Trophoblast cell (in vitro differentiated cells and primary cell): Measurements from ENCODE around the gene CKMT2.

ENCODE experiments used
- DNase-seq, 2 donors: peaks; one replicate each; pipeline ENCODE4 v3.0.0-alpha.2; 2016
- H2AFZ ChIP-seq: 2 replicates; pipeline ENCODE4 v1.6.1; 2013; ENCODE audit warnings: low read length, moderate library complexity, mild to moderate bottlenecking; ENCODE audit not compliant: insufficient read depth, poor library complexity
- H2AK5ac ChIP-seq: 2 replicates; pipeline ENCODE4 v1.6.1; 2013; ENCODE audit warnings: mild to moderate bottlenecking, low read length
- H2BK120ac ChIP-seq: 2 replicates; pipeline ENCODE4 v1.6.1; 2013; ENCODE audit warnings: low read length, mild to moderate bottlenecking, moderate library complexity; ENCODE audit not compliant: insufficient read depth, poor library complexity
- H2BK12ac ChIP-seq: 2 replicates; pipeline ENCODE4 v1.6.1; 2013; ENCODE audit warnings: mild to moderate bottlenecking, low read length, moderate library complexity
- H2BK5ac ChIP-seq: 2 replicates; pipeline ENCODE4 v1.6.1; 2013; ENCODE audit warnings: low read length, low read depth, moderate library complexity, mild to moderate bottlenecking; ENCODE audit not compliant: poor library complexity
- H3K14ac ChIP-seq: 2 replicates; pipeline ENCODE4 v1.6.1; 2013; ENCODE audit warnings: mild to moderate bottlenecking, low read length
- H3K18ac ChIP-seq: 2 replicates; pipeline ENCODE4 v1.6.1; 2013; ENCODE audit warnings: mild to moderate bottlenecking, low read length
- H3K23ac ChIP-seq: 2 replicates; pipeline ENCODE4 v1.6.1; 2013; ENCODE audit warnings: low read length
- H3K27ac ChIP-seq: 2 replicates; pipeline ENCODE4 v1.5.1; 2013; ENCODE audit warnings: low read depth, mild to moderate bottlenecking, inconsistent platforms, low read length, moderate library complexity
- H3K27me3 ChIP-seq: 2 replicates; pipeline ENCODE4 v1.6.1; 2013; ENCODE audit warnings: inconsistent platforms, mild to moderate bottlenecking, low read length, moderate library complexity; ENCODE audit not compliant: insufficient read depth
- H3K36me3 ChIP-seq, 2 experiments: 1 replicate in 1 of 2; 2 replicates in 1 of 2; pipeline ENCODE4 v1.6.1; 2013; ENCODE audit warnings: low read length in 2 of 2, mild to moderate bottlenecking in 2 of 2, moderate library complexity in 1 of 2; ENCODE audit not compliant: insufficient read depth in 2 of 2, control insufficient read depth in 1 of 2
- H3K4ac ChIP-seq: 2 replicates; pipeline ENCODE4 v1.6.1; 2013; ENCODE audit warnings: low read depth, mild to moderate bottlenecking, low read length, moderate library complexity
- H3K4me1 ChIP-seq, 2 experiments: 1 replicate in 1 of 2; 2 replicates in 1 of 2; pipeline ENCODE4 v1.6.1; 2013; ENCODE audit warnings: low read length in 2 of 2, mild to moderate bottlenecking in 2 of 2, moderate library complexity in 1 of 2; ENCODE audit not compliant: insufficient read depth in 2 of 2, control insufficient read depth in 1 of 2
- H3K4me2 ChIP-seq: 2 replicates; pipeline ENCODE4 v1.6.1; 2013; ENCODE audit warnings: inconsistent platforms, mild to moderate bottlenecking, low read length, moderate library complexity
- H3K4me3 ChIP-seq: 2 replicates; pipeline ENCODE4 v1.5.1; 2013; ENCODE audit warnings: mild to moderate bottlenecking, low read depth, low read length, inconsistent platforms
- H3K79me1 ChIP-seq: one replicate; pipeline ENCODE4 v1.6.1; 2013; ENCODE audit warnings: low read length
- H3K79me2 ChIP-seq: 2 replicates; pipeline ENCODE4 v1.6.1; 2013; ENCODE audit warnings: low read length, mild to moderate bottlenecking; ENCODE audit not compliant: control insufficient read depth, insufficient read depth, poor library complexity
- H3K9ac ChIP-seq: 2 replicates; pipeline ENCODE4 v1.6.1; 2013; ENCODE audit warnings: mild to moderate bottlenecking, low read length
- H3K9me3 ChIP-seq: 2 replicates; pipeline ENCODE4 v1.6.1; 2013; ENCODE audit warnings: low read depth, mild to moderate bottlenecking, control low read depth, inconsistent platforms, low read length; ENCODE audit not compliant: insufficient read depth
- H4K12ac ChIP-seq: 2 replicates; pipeline ENCODE4 v1.6.1; 2013; ENCODE audit warnings: low read depth, mild to moderate bottlenecking, low read length, moderate library complexity
- H4K8ac ChIP-seq: 2 replicates; pipeline ENCODE4 v1.6.1; 2013; ENCODE audit warnings: low read depth, mild to moderate bottlenecking, low read length, moderate library complexity
- H4K91ac ChIP-seq: one replicate; pipeline ENCODE4 v1.6.1; 2013; ENCODE audit warnings: low read depth, mild to moderate bottlenecking, low read length, moderate library complexity
- WGBS: extraction: QIAGEN DNeasy Blood & Tissue Kit; methylation state at CpG from one replicate; pipeline ENCODE4 v1.1.7; 2013; ENCODE audit warnings: missing lambda C conversion rate; ENCODE audit not compliant: insufficient read length, insufficient coverage; ENCODE audit errors: extremely low coverage; 5-methylcytosine and 5-hydroxymethylcytosine counted together

CKMT2 gene

GRCh38 chr5:81209386-81209785 is 23.7 kb upstream of the CKMT2 start:
- Histone ChIP-seq H3K4me1 (peaks cover 4% of the 10 kb centered on the region in 2 experiments), H3K27me3 (no peaks in the 10 kb centered on the region), H3K9ac (no peak overlapping the region), H3K4me2 (no peak overlapping the region), H4K91ac (no peak overlapping the region), H3K18ac (no peak overlapping the region), H3K79me2 (no peaks in the 10 kb centered on the region), H3K14ac (no peak overlapping the region), H3K4ac (no peak overlapping the region), H3K23ac (no peak overlapping the region), H3K36me3 (peaks cover 43 to 65% of the 10 kb centered on the region in 2 experiments), H3K27ac (no peak overlapping the region), H2BK120ac (no peak overlapping the region), H2AK5ac (no peak overlapping the region), H3K4me3 (no peak overlapping the region), H3K79me1 (no peaks in the 10 kb centered on the region), H2BK12ac (no peak overlapping the region), H2BK5ac (no peak overlapping the region), H2AFZ (no peak overlapping the region), H4K8ac (no peak overlapping the region), H3K9me3 (peaks cover 2% of the 10 kb centered on the region), H4K12ac (no peak overlapping the region)
- no peak for DNase-seq
- no CpG with 5 or more reads among the region's 5 CpGs for WGBS

GRCh38 chr5:81209869-81210493 is 23.1 kb upstream of the CKMT2 start:
- Histone ChIP-seq H2AFZ (no peak overlapping the region), H3K4me3 (no peak overlapping the region), H2AK5ac (no peak overlapping the region), H2BK12ac (no peak overlapping the region), H4K8ac (no peak overlapping the region), H3K4ac (no peak overlapping the region), H3K4me1 (peaks cover 4% of the 10 kb centered on the region in 2 experiments), H3K18ac (no peak overlapping the region), H3K27ac (no peak overlapping the region), H3K9ac (no peak overlapping the region), H2BK5ac (no peak overlapping the region), H4K91ac (no peak overlapping the region), H3K79me2 (no peaks in the 10 kb centered on the region), H2BK120ac (no peak overlapping the region), H3K14ac (no peak overlapping the region), H3K9me3 (peaks cover 2% of the 10 kb centered on the region), H3K23ac (no peak overlapping the region), H4K12ac (no peak overlapping the region), H3K36me3 (peaks cover 48 to 69% of the 10 kb centered on the region in 2 experiments), H3K79me1 (no peaks in the 10 kb centered on the region), H3K27me3 (no peaks in the 10 kb centered on the region), H3K4me2 (no peak overlapping the region)
- no peak for DNase-seq
- WGBS, result no CpG with 5 or more reads among the region's 11 CpGs

- Histone ChIP-seq H3K23ac (no peak overlapping the region), H4K91ac (no peak overlapping the region), H4K8ac (no peak overlapping the region), H3K4me2 (no peak overlapping the region), H3K18ac (no peak overlapping the region), H3K4me3 (no peak overlapping the region), H2BK12ac (no peak overlapping the region), H3K4ac (no peak overlapping the region), H3K79me2 (no peaks in the 10 kb centered on the region), H3K4me1 (peaks cover 4% of the 10 kb centered on the region in 2 experiments), H3K14ac (no peak overlapping the region), H2BK120ac (no peak overlapping the region), H3K9ac (peak overlapping the region; percentile 51), H4K12ac (no peak overlapping the region), H2AK5ac (no peak overlapping the region), H3K9me3 (no peaks in the 10 kb centered on the region), H3K36me3 (peaks cover 43 to 60% of the 10 kb centered on the region in 2 experiments), H3K79me1 (no peaks in the 10 kb centered on the region), H2AFZ (no peak overlapping the region), H3K27ac (no peak overlapping the region), H2BK5ac (no peak overlapping the region), H3K27me3 (no peaks in the 10 kb centered on the region)
- WGBS, result no CpG with 5 or more reads among the region's 11 CpGs
- DNase-seq, result no peak
Observed at GRCh38 chr5:81212211-81212751, 20.8 kb upstream of the CKMT2 start.

GRCh38 chr5:81213070-81213469 is 20.1 kb upstream of the CKMT2 start:
- Histone ChIP-seq H3K23ac (no peak overlapping the region), H3K4me1 (peaks cover 4% of the 10 kb centered on the region in 2 experiments), H4K12ac (no peak overlapping the region), H2BK120ac (no peak overlapping the region), H2AK5ac (no peak overlapping the region), H3K27ac (no peak overlapping the region), H3K79me1 (no peaks in the 10 kb centered on the region), H4K8ac (no peak overlapping the region), H2AFZ (no peak overlapping the region), H3K18ac (no peak overlapping the region), H4K91ac (no peak overlapping the region), H3K4ac (no peak overlapping the region), H3K27me3 (no peaks in the 10 kb centered on the region), H3K79me2 (no peaks in the 10 kb centered on the region), H3K9me3 (no peaks in the 10 kb centered on the region), H3K14ac (no peak overlapping the region), H3K9ac (no peak overlapping the region), H3K4me3 (no peak overlapping the region), H3K36me3 (peaks cover 41 to 57% of the 10 kb centered on the region in 2 experiments), H3K4me2 (no peak overlapping the region), H2BK5ac (no peak overlapping the region), H2BK12ac (no peak overlapping the region)
- no CpG with 5 or more reads among the region's 3 CpGs for WGBS
- no peak for DNase-seq
